GM19193 (cell line): ENCODE measurements around the gene ZFYVE26.

Source experiments
- POLR2A ChIP-seq: IDR thresholded peaks from 4 replicates; pipeline ENCODE4 v1.6.1; 2011; ENCODE audit not compliant: insufficient read depth, insufficient read length; ENCODE audit errors: extremely low read depth

Gene ZFYVE26

DNA sequence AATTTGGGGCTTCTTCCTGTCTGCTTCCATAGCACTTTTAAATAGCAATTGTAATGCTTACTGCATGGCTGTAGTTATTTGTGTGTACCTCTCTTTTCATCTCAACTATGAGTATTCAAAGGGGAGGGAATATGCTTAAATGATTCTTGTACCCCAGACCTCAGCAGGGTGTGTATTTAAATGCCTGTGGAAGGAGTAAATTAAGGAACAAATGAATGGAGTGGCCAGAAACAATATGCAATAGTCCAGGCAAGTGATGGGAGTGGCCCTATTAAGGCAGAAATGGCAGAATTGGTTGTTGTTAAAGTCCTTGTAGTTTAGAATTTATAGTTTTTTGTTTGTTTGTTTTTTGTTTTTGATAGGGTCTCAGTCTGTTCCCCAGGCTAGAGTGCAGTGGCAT, 4.7 kb upstream of the ZFYVE26 start:
- no peak for TF ChIP-seq POLR2A

DNA sequence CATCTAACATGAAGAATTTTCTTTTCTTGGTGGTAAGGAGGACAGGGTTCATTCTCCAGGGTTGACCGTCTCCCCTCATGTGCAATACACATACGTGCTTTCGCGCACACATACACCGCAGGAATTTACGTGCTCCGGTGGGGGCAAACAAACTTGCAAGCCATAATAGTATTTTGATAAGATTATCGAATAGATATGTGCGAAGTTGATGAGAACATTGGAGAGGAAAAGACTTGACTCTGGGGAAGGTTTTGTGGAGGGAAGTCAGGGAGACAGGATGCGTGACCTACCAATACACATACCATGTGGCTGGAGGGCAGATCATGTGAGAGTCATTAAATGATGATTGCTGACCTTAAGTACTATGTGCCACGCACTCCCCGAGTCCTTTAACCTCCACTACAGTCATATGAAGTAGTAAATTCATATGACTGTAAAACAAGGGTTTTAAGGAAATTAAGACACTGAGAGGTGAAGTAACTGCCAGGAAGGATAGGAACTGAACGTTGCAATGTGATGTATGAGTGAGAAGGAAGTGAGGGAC, 4.1 kb upstream of the ZFYVE26 start:
- TF ChIP-seq POLR2A: no peak

- peak; percentile 49 for TF ChIP-seq POLR2A
These were observed 3.4 kb upstream of the ZFYVE26 start, which contains the start of gene RAD51B for GRCh38 chr14:67819563-67820421. RAD51B (plus strand) TSS chr14:67819779.

GRCh38 chr14:67817750-67818438, 1.5 kb upstream of the ZFYVE26 start:
- no peak for TF ChIP-seq POLR2A

GRCh38 chr14:67815573-67816225, 691 bp downstream of the ZFYVE26 start:
- no peak for TF ChIP-seq POLR2A

DNA sequence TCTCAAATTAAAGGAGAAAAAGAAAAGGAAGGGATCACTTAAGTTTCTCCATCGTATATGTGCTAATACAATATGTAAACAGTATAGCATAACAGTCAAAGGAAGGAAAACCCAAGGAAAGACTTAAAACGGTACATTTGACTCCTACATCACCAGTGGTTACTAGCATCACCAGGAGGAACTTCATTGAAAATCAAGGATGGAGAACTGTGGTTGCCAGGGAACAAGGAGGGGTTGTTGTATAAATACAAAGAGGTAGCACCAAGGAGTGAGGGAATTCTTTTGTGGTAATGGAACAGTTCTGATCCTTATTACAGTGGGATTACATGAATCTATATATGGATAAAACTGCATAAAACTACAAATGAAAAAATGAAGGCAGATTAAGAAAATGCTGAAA, 1.6 kb downstream of the ZFYVE26 start:
- no peak for TF ChIP-seq POLR2A

DNA sequence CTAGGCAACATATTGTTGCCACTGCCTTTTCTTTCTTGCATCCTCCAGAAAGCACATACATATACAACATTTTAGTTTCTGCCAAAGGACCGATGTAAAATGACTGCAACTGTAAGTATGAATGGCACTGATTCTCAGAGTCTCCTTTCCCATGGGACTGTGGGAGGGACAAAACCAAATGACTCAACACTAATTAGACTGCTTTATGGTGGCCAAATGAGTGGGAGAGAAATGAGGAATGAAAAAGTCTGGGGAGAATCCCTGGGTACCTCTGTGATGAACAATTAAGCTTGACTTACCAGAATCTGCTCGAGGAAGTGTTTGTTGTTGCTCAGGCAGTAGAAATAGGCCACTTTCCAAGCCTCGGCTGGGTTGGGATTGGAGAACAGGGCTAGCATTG, 10.1 kb downstream of the ZFYVE26 start:
- no peak for TF ChIP-seq POLR2A

GRCh38 chr14:67800743-67801142, 15.6 kb downstream of the ZFYVE26 start:
- no peak for TF ChIP-seq POLR2A

DNA sequence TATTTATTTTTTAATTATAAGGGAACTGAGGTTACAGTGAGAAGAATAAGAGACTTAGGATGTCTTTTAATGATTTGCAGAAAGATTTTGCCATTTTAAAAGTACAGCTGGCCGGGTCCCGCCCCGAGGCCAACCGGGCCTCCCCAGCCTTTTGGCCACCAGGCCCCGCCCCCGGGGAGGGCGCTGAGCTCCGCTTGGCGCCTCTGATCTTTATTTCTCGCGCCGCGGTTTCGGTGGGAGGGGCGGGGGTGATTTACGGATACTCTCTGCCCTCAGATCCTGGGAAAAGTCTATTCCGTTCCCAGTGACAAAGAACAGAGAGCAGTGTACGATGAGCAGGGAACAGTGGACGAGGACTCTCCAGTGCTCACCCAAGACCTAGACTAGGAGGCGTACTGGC, 17.7 kb downstream of the ZFYVE26 start:
- TF ChIP-seq POLR2A: no peak

GRCh38 chr14:67787673-67788072, 28.7 kb downstream of the ZFYVE26 start:
- no peak for TF ChIP-seq POLR2A

- no peak for TF ChIP-seq POLR2A
These were observed 30.9 kb downstream of the ZFYVE26 start for GRCh38 chr14:67785270-67786109.

- TF ChIP-seq POLR2A: no peak
These were observed 32.1 kb downstream of the ZFYVE26 start for GRCh38 chr14:67784244-67784823.

DNA sequence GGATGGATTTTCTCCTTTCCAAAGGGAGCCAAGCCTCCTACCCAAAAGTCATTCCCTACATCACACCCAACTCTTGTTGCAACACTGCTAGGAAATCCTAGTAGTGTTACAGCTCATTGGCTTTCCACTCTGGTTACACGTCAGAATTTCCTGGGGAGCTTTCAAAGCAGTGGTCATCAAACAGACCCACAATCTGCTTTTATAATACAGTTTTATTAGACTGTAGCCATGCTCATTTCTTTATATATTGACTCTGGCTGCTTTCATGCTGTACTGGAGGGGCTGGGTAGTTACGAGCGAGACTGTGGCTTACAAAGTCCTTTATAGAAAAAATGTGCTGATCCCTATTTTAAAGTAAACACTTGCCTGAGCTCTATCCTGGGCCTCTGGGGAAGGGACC, 34.3 kb downstream of the ZFYVE26 start:
- TF ChIP-seq POLR2A: no peak

GRCh38 chr14:67778792-67779191, 37.6 kb downstream of the ZFYVE26 start:
- TF ChIP-seq POLR2A: no peak
